DLD1 (cell line): ENCODE results near the gene TLCD3B.
"Not testable (repeated sequence)": the region's sequence is repeated elsewhere in the genome, so short reads cannot be mapped to it uniquely, and the experiment has no call there.

Experiments
- in situ Hi-C: cut with HindIII; loops from 2 replicates; pipeline ENCODE4 v1.10.0; 2017; ENCODE audit warnings: low sequenced_read_pairs

The TLCD3B gene

GRCh38 chr16:30027588-30028437 is 3.3 kb downstream of the TLCD3B start:
- in situ Hi-C loops = no loop called here

- in situ Hi-C loops = no loop called here
These were observed 4.6 kb downstream of the TLCD3B start for GRCh38 chr16:30026449-30026848.

- in situ Hi-C loops = no loop called here
These were observed 5.5 kb downstream of the TLCD3B start for GRCh38 chr16:30025574-30025973.

GRCh38 chr16:30025156-30025555 is 5.9 kb downstream of the TLCD3B start:
- in situ Hi-C loops = no loop called here

GRCh38 chr16:30024451-30024850 is 6.6 kb downstream of the TLCD3B start:
- in situ Hi-C loops = no loop called here

- in situ Hi-C loops = no loop called here
These were observed 7.5 kb downstream of the TLCD3B start for GRCh38 chr16:30023586-30023985.

GRCh38 chr16:30022887-30023286 is 8.2 kb downstream of the TLCD3B start, which contains the start of gene C16orf92:
C16orf92 (plus strand) TSS chr16:30023198; CDS start chr16:30023341, 143 bp downstream.
- in situ Hi-C loops = no loop called here

- in situ Hi-C loops = no loop called here
These were observed 12.3 kb downstream of the TLCD3B start for GRCh38 chr16:30018731-30019158.

GRCh38 chr16:30017937-30018336 is 13.1 kb downstream of the TLCD3B start:
- in situ Hi-C loops = not testable (repeated sequence)

GRCh38 chr16:30017277-30017656 is 13.8 kb downstream of the TLCD3B start:
- in situ Hi-C loops = no loop called here

- in situ Hi-C loops = no loop called here
These were observed 14.4 kb downstream of the TLCD3B start for GRCh38 chr16:30016555-30017276.

GRCh38 chr16:30015450-30015849 is 15.6 kb downstream of the TLCD3B start:
- in situ Hi-C loops = not testable (repeated sequence)

- in situ Hi-C loops = not testable (repeated sequence)
These were observed 18.5 kb downstream of the TLCD3B start for GRCh38 chr16:30012598-30012997.

- in situ Hi-C loops = no loop called here
These were observed 19.2 kb downstream of the TLCD3B start for GRCh38 chr16:30011714-30012504.

GRCh38 chr16:30010844-30011713 is 20.0 kb downstream of the TLCD3B start, which contains the start of gene DOC2A:
DOC2A (minus strand) TSS chr16:30011027; CDS start chr16:30010222, 805 bp downstream.
- in situ Hi-C loops = no loop called here

GRCh38 chr16:30009990-30010843 is 20.9 kb downstream of the TLCD3B start:
- in situ Hi-C loops = no loop called here

- in situ Hi-C loops = no loop called here
These were observed 21.8 kb downstream of the TLCD3B start for GRCh38 chr16:30009085-30009862.

GRCh38 chr16:30007378-30007895 is 23.6 kb downstream of the TLCD3B start:
- in situ Hi-C loops = no loop called here
